Measurements from ENCODE around the gene TCF4. TPM values are rescaled to one million over a fixed set of nuclear protein-coding genes. Genes with fewer than 3 reads are reported as not detected.

TCF4 gene
- total RNA-seq, 1 experiment from 2014 or later, result 0.42 TPM

DNA sequence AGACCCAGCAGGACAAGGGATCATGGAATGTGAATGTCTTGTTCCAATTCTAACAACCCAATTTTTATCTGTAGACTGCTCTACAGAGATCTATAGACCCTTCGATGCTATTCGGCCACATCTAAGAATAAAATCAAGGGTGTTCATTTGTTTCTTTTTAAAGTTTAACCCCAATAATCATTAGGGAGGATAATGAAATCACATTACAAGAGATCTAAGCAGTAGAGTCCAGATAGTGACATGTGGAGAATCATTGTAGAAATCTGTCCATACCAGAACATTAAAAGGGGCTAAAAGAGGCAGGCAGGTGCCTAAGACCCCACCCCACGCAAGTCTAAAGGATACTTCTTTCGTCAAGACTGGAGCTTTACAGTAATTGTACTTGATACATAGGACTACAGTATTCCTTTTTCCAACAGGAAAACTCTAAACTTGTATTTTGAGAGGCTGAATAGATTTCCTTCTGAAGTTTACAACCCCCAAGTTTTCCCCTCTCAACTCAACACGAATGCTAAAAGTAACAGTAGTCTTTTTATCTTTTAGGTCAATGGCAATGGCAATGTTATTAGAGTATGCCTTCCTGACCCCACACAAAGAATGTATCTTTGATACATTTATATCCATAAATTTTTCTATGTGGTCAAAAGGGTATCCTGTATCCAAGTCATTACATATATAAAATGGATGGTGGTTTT, 183.7 kb downstream of the TCF4 start:
- TF ChIP-seq TCF7L2 (IDR thresholded peaks at IDR 0.05; ENCODE audit: borderline replicate concordance, extremely low read depth, insufficient read depth, insufficient read length) (no peak), CEBPB (IDR thresholded peaks at IDR 0.05; ENCODE audit: low read depth) (no peak), JUND (IDR thresholded peaks at IDR 0.05) (no peak), SIN3A (IDR thresholded peaks at IDR 0.05; ENCODE audit: low read depth) (no peak), EZH2phosphoT487 (IDR thresholded peaks at IDR 0.05; ENCODE audit: borderline replicate concordance) (no peak), CBX3 (IDR thresholded peaks at IDR 0.05; ENCODE audit: low read depth) (no peak), EGR1 (IDR thresholded peaks at IDR 0.05; ENCODE audit: low read depth) (no peak), YY1 (IDR thresholded peaks at IDR 0.05; ENCODE audit: extremely low read depth, insufficient replicate concordance, low read depth, low read length) (no peak)
- TF ChIP-seq, protein P1, sequence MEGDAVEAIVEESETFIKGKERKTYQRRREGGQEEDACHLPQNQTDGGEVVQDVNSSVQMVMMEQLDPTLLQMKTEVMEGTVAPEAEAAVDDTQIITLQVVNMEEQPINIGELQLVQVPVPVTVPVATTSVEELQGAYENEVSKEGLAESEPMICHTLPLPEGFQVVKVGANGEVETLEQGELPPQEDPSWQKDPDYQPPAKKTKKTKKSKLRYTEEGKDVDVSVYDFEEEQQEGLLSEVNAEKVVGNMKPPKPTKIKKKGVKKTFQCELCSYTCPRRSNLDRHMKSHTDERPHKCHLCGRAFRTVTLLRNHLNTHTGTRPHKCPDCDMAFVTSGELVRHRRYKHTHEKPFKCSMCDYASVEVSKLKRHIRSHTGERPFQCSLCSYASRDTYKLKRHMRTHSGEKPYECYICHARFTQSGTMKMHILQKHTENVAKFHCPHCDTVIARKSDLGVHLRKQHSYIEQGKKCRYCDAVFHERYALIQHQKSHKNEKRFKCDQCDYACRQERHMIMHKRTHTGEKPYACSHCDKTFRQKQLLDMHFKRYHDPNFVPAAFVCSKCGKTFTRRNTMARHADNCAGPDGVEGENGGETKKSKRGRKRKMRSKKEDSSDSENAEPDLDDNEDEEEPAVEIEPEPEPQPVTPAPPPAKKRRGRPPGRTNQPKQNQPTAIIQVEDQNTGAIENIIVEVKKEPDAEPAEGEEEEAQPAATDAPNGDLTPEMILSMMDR (IDR thresholded peaks at IDR 0.05 in 2 of 3, conservative IDR thresholded peaks at IDR 0.05 in 1 of 3; ENCODE audit: borderline replicate concordance in 1 of 3, insufficient read depth in 1 of 3, low read depth in 2 of 3, low read length in 2 of 3), result no peak
- CTCF ChIA-PET, result no interaction called here
- no peaks in the 10 kb centered on the region for H3K4me1 ChIP-seq (ENCODE audit: control insufficient read depth in 1 of 2, insufficient read depth in 2 of 2, low read length in 2 of 2)
- H3K36me3 ChIP-seq (ENCODE audit: control insufficient read depth in 1 of 2, insufficient read depth in 2 of 2, low read length in 2 of 2), result no peaks in the 10 kb centered on the region
- H3K9me3 ChIP-seq (ENCODE audit: control insufficient read depth in 1 of 2, insufficient read depth in 1 of 2, low read depth in 1 of 2, low read length in 2 of 2), result no peaks in the 10 kb centered on the region; a peak in 1 of 4 replicates
- H3K27ac ChIP-seq (ENCODE audit: low read depth, low read length), result no peak overlapping the region
- RAD21 ChIA-PET (ENCODE audit: low non-redundant PET in 1 of 2, low total read pairs in 2 of 2, uncharacterized antibody in 2 of 2, unreplicated experiment in 2 of 2), result no interaction called here
- POLR2A ChIA-PET, result no interaction called here
- no peaks in the 10 kb centered on the region for H3K79me2 ChIP-seq (ENCODE audit: insufficient read depth, low read length)
- no peak overlapping the region for H3K9ac ChIP-seq (ENCODE audit: low read length)
- H3K27me3 ChIP-seq (ENCODE audit: insufficient read depth, low read length), result no peaks in the 10 kb centered on the region
- no peaks in the 10 kb centered on the region for H4K20me1 ChIP-seq (ENCODE audit: insufficient read depth)
- H3K4me3 ChIP-seq (replicated peaks in 1 of 2; ENCODE audit: low read depth in 1 of 2, low read length in 2 of 2), result no peak overlapping the region
- BruUV-seq (replicated peaks), result no TSS peak
- H3K4me2 ChIP-seq (ENCODE audit: low read length), result no peak overlapping the region
- no peak for DNase-seq (ENCODE audit: low read depth, low spot score)
- H2AFZ ChIP-seq (ENCODE audit: low read depth, low read length, poor library complexity, severe bottlenecking), result no peak overlapping the region
- H3K9me2 ChIP-seq (ENCODE audit: insufficient read depth), result no peaks in the 10 kb centered on the region
- intact Hi-C loops (cut with micrococcal nuclease), result no loop called here
- no peak for ATAC-seq
